Islet precursor cell (in vitro differentiated cells): Measurements from ENCODE around the gene PPP1R12B.
"Not testable (repeated sequence)": the region's sequence is repeated elsewhere in the genome, so short reads cannot be mapped to it uniquely, and the experiment has no call there.

Experiments used
- DNase-seq: peaks from one replicate; pipeline ENCODE4 v3.0.0-alpha.2; 2018

Gene PPP1R12B

GRCh38 chr1:202620036-202620435, 271.5 kb downstream of the PPP1R12B start:
- not testable (repeated sequence) for DNase-seq

- DNase-seq: no peak
These were observed 272.9 kb downstream of the PPP1R12B start for GRCh38 chr1:202621446-202621845.

- DNase-seq: no peak
These were observed 273.9 kb downstream of the PPP1R12B start for GRCh38 chr1:202622388-202622787.

GRCh38 chr1:202623075-202623474, 274.6 kb downstream of the PPP1R12B start:
- peak; percentile 85 for DNase-seq

- not testable (repeated sequence) for DNase-seq
These were observed 275.0 kb downstream of the PPP1R12B start for GRCh38 chr1:202623476-202623875.

- DNase-seq: no peak
These were observed 275.7 kb downstream of the PPP1R12B start for GRCh38 chr1:202624088-202624780.

- no peak for DNase-seq
These were observed 276.2 kb downstream of the PPP1R12B start for GRCh38 chr1:202624781-202625108.

- DNase-seq: peak; percentile 88
These were observed 277.2 kb downstream of the PPP1R12B start for GRCh38 chr1:202625416-202626360.

- DNase-seq: not testable (repeated sequence)
These were observed 278.5 kb downstream of the PPP1R12B start for GRCh38 chr1:202627036-202627435.

GRCh38 chr1:202627841-202628565, 279.5 kb downstream of the PPP1R12B start:
- DNase-seq: no peak

- no peak for DNase-seq
These were observed 280.2 kb downstream of the PPP1R12B start for GRCh38 chr1:202628646-202629215.

- not testable (repeated sequence) for DNase-seq
These were observed 280.8 kb downstream of the PPP1R12B start for GRCh38 chr1:202629257-202629811.

GRCh38 chr1:202630096-202630495, 281.6 kb downstream of the PPP1R12B start:
- not testable (repeated sequence) for DNase-seq

- DNase-seq: no peak
These were observed 282.0 kb downstream of the PPP1R12B start for GRCh38 chr1:202630541-202630940.

GRCh38 chr1:202631076-202631923, 282.8 kb downstream of the PPP1R12B start:
- no peak for DNase-seq

- no peak for DNase-seq
These were observed 283.7 kb downstream of the PPP1R12B start for GRCh38 chr1:202632241-202632640.

- DNase-seq: not testable (repeated sequence)
These were observed 287.7 kb downstream of the PPP1R12B start for GRCh38 chr1:202636171-202636570.

GRCh38 chr1:202637321-202638018, 289.0 kb downstream of the PPP1R12B start:
- DNase-seq: not testable (repeated sequence)

GRCh38 chr1:202638019-202638700, 289.7 kb downstream of the PPP1R12B start:
- no peak for DNase-seq

- not testable (repeated sequence) for DNase-seq
These were observed 290.3 kb downstream of the PPP1R12B start for GRCh38 chr1:202638701-202639305.
